ENCODE results near the gene UPF3A.

Gene UPF3A

DNA sequence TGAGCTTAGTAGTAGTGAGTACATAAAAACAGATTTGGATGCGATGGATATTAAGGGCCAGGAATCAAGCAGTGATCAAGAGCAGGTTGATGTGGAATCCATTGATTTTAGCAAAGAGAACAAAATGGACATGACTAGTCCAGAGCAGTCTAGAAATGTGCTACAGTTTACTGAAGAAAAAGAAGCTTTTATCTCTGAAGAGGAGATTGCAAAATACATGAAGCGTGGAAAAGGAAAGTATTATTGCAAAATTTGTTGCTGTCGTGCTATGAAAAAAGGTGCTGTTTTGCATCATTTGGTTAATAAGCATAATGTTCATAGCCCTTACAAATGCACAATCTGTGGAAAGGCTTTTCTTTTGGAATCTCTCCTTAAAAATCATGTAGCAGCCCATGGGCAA is 44.3 kb downstream of the UPF3A start:
- TF ChIP-seq KLF10 (tag by site-specific recombination; IDR thresholded peaks at IDR 0.05) = no peak
- TF ChIP-seq GLI4 (tag by site-specific recombination; IDR thresholded peaks at IDR 0.05) = no peak
- no peak for TF ChIP-seq ZSCAN23 (tag by site-specific recombination; IDR thresholded peaks at IDR 0.05)
- no peak for TF ChIP-seq KLF17 (tag by site-specific recombination; IDR thresholded peaks at IDR 0.05)
- TF ChIP-seq HOXA7 (CRISPR knock-in tag; IDR thresholded peaks at IDR 0.05; ENCODE audit: borderline replicate concordance) = no peak
- no peak for TF ChIP-seq TRIM28 (IDR thresholded peaks at IDR 0.05; ENCODE audit: borderline replicate concordance, low read length)
- no peak for TF ChIP-seq ZNF214 (tag by site-specific recombination; IDR thresholded peaks at IDR 0.05; ENCODE audit: borderline replicate concordance)
- TF ChIP-seq ZBTB7A (tag by site-specific recombination; IDR thresholded peaks at IDR 0.05; ENCODE audit: low read depth) = no peak
- no peak for TF ChIP-seq ZNF391 (tag by site-specific recombination; IDR thresholded peaks at IDR 0.05; ENCODE audit: borderline replicate concordance, low read depth)
- no peak for TF ChIP-seq ZNF664 (tag by site-specific recombination; IDR thresholded peaks at IDR 0.05)
- TF ChIP-seq ZNF184 (tag by site-specific recombination; IDR thresholded peaks at IDR 0.05) = no peak
- no peak for TF ChIP-seq ZNF133 (tag by site-specific recombination; IDR thresholded peaks at IDR 0.05)
- TF ChIP-seq SETDB1 (IDR thresholded peaks at IDR 0.05; ENCODE audit: insufficient read length, low read length) = no peak
- TF ChIP-seq ZNF548 (tag by site-specific recombination; IDR thresholded peaks at IDR 0.05) = no peak
- TF ChIP-seq ZNF580 (tag by site-specific recombination; IDR thresholded peaks at IDR 0.05) = no peak
- CTCF ChIA-PET = interaction anchor here (0.8 kb wide), 1 partner anchor 27 kb away, joined by 3 read pairs; no protein-coding TSS in a partner anchor
- Histone ChIP-seq H3K27ac (ENCODE audit: extremely low read depth, low read depth, low read length) (no peak overlapping the region), H3K36me3 (ENCODE audit: control insufficient read depth in 2 of 2, insufficient read depth in 1 of 2, low read length in 2 of 2) (peaks cover 25 to 58% of the 10 kb centered on the region in 2 experiments), H3K4me1 (ENCODE audit: control insufficient read depth, insufficient read depth, low read length) (no peaks in the 10 kb centered on the region), H3K4me3 (ENCODE audit: low read depth, low read length) (no peak overlapping the region), H3K9me3 (ENCODE audit: control insufficient read depth, insufficient read depth, low read depth, low read length) (no peaks in the 10 kb centered on the region)
- POLR2A ChIA-PET = no interaction called here

- Histone ChIP-seq H3K4me3 (ENCODE audit: low read depth, low read length) (no peak overlapping the region), H3K27ac (ENCODE audit: extremely low read depth, low read depth, low read length) (no peak overlapping the region), H3K9me3 (ENCODE audit: control insufficient read depth, insufficient read depth, low read depth, low read length) (no peaks in the 10 kb centered on the region), H3K36me3 (ENCODE audit: control insufficient read depth in 2 of 2, insufficient read depth in 1 of 2, low read length in 2 of 2) (peaks cover 7 to 36% of the 10 kb centered on the region in 2 experiments), H3K4me1 (ENCODE audit: control insufficient read depth, insufficient read depth, low read length) (no peaks in the 10 kb centered on the region)
- POLR2A ChIA-PET = no interaction called here
- CTCF ChIA-PET = no interaction called here
- TF ChIP-seq SCRT1 (tag by site-specific recombination; IDR thresholded peaks at IDR 0.05; ENCODE audit: borderline replicate concordance) (no peak), MEIS1 (CRISPR knock-in tag; IDR thresholded peaks at IDR 0.05; ENCODE audit: borderline replicate concordance) (no peak), ZNF621 (tag by site-specific recombination; IDR thresholded peaks at IDR 0.05) (no peak), ZNF48 (tag by site-specific recombination; IDR thresholded peaks at IDR 0.05) (no peak), ZNF596 (tag by site-specific recombination; IDR thresholded peaks at IDR 0.05) (no peak)
- TF ChIP-seq, protein P1, sequence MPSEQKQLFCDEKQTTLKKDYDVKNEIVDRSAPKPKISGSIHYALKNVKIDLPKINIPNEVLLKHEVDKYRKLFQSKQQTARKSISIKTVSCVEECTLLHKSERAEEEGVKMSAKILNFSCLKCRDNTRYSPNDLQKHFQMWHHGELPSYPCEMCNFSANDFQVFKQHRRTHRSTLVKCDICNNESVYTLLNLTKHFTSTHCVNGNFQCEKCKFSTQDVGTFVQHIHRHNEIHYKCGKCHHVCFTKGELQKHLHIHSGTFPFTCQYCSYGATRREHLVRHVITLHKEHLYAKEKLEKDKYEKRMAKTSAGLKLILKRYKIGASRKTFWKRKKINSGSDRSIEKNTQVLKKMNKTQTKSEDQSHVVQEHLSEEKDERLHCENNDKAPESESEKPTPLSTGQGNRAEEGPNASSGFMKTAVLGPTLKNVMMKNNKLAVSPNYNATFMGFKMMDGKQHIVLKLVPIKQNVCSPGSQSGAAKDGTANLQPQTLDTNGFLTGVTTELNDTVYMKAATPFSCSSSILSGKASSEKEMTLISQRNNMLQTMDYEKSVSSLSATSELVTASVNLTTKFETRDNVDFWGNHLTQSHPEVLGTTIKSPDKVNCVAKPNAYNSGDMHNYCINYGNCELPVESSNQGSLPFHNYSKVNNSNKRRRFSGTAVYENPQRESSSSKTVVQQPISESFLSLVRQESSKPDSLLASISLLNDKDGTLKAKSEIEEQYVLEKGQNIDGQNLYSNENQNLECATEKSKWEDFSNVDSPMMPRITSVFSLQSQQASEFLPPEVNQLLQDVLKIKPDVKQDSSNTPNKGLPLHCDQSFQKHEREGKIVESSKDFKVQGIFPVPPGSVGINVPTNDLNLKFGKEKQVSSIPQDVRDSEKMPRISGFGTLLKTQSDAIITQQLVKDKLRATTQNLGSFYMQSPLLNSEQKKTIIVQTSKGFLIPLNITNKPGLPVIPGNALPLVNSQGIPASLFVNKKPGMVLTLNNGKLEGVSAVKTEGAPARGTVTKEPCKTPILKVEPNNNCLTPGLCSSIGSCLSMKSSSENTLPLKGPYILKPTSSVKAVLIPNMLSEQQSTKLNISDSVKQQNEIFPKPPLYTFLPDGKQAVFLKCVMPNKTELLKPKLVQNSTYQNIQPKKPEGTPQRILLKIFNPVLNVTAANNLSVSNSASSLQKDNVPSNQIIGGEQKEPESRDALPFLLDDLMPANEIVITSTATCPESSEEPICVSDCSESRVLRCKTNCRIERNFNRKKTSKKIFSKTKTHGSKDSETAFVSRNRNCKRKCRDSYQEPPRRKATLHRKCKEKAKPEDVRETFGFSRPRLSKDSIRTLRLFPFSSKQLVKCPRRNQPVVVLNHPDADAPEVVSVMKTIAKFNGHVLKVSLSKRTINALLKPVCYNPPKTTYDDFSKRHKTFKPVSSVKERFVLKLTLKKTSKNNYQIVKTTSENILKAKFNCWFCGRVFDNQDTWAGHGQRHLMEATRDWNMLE (tag by site-specific recombination; conservative IDR thresholded peaks at IDR 0.05; ENCODE audit: low read depth) = no peak
- TF ChIP-seq, protein P2, sequence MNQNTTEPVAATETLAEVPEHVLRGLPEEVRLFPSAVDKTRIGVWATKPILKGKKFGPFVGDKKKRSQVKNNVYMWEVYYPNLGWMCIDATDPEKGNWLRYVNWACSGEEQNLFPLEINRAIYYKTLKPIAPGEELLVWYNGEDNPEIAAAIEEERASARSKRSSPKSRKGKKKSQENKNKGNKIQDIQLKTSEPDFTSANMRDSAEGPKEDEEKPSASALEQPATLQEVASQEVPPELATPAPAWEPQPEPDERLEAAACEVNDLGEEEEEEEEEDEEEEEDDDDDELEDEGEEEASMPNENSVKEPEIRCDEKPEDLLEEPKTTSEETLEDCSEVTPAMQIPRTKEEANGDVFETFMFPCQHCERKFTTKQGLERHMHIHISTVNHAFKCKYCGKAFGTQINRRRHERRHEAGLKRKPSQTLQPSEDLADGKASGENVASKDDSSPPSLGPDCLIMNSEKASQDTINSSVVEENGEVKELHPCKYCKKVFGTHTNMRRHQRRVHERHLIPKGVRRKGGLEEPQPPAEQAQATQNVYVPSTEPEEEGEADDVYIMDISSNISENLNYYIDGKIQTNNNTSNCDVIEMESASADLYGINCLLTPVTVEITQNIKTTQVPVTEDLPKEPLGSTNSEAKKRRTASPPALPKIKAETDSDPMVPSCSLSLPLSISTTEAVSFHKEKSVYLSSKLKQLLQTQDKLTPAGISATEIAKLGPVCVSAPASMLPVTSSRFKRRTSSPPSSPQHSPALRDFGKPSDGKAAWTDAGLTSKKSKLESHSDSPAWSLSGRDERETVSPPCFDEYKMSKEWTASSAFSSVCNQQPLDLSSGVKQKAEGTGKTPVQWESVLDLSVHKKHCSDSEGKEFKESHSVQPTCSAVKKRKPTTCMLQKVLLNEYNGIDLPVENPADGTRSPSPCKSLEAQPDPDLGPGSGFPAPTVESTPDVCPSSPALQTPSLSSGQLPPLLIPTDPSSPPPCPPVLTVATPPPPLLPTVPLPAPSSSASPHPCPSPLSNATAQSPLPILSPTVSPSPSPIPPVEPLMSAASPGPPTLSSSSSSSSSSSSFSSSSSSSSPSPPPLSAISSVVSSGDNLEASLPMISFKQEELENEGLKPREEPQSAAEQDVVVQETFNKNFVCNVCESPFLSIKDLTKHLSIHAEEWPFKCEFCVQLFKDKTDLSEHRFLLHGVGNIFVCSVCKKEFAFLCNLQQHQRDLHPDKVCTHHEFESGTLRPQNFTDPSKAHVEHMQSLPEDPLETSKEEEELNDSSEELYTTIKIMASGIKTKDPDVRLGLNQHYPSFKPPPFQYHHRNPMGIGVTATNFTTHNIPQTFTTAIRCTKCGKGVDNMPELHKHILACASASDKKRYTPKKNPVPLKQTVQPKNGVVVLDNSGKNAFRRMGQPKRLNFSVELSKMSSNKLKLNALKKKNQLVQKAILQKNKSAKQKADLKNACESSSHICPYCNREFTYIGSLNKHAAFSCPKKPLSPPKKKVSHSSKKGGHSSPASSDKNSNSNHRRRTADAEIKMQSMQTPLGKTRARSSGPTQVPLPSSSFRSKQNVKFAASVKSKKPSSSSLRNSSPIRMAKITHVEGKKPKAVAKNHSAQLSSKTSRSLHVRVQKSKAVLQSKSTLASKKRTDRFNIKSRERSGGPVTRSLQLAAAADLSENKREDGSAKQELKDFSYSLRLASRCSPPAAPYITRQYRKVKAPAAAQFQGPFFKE (tag by site-specific recombination; IDR thresholded peaks at IDR 0.05; ENCODE audit: borderline replicate concordance) = no peak
- TF ChIP-seq, protein P3, sequence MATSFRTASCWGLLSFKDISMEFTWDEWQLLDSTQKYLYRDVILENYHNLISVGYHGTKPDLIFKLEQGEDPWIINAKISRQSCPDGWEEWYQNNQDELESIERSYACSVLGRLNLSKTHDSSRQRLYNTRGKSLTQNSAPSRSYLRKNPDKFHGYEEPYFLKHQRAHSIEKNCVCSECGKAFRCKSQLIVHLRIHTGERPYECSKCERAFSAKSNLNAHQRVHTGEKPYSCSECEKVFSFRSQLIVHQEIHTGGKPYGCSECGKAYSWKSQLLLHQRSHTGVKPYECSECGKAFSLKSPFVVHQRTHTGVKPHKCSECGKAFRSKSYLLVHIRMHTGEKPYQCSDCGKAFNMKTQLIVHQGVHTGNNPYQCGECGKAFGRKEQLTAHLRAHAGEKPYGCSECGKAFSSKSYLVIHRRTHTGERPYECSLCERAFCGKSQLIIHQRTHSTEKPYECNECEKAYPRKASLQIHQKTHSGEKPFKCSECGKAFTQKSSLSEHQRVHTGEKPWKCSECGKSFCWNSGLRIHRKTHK (tag by site-specific recombination; IDR thresholded peaks at IDR 0.05) = no peak
Observed at GRCh38 chr13:114328034-114328433, 46.6 kb downstream of the UPF3A start.
